GM23338 (cell line): ENCODE data around the gene MYOC. TPM values are rescaled to one million over a fixed set of nuclear protein-coding genes. Genes with fewer than 3 reads are reported as not detected.

Source experiments
- ATAC-seq: fragments of 200-7000 bp; cut with Tn5 transposase; 3 replicates; pipeline ENCODE4 v1.9.1; 2020
- DNase-seq: peaks from one replicate; pipeline ENCODE4 v3.0.0-alpha.2; 2015; ENCODE audit warnings: low spot score
- H2AFZ ChIP-seq: fragments of 200-600 bp; sonication (generic); 2 replicates; pipeline ENCODE4 v1.8.0; 2016; ENCODE audit warnings: antibody characterized with exemption, mild to moderate bottlenecking, moderate library complexity
- H3F3A ChIP-seq: fragments of 200-600 bp; sonication (generic); replicated peaks from 2 replicates; pipeline ENCODE4 v1.8.0; 2017; ENCODE audit warnings: antibody characterized with exemption, mixed run types, low read depth
- H3K27ac ChIP-seq: fragments of 200-600 bp; sonication (generic); 2 replicates; pipeline ENCODE4 v1.6.1; 2016; ENCODE audit warnings: low read depth
- H3K27me3 ChIP-seq: fragments of 200-600 bp; sonication (generic); 2 replicates; pipeline ENCODE4 v1.8.0; 2016; ENCODE audit warnings: mild to moderate bottlenecking, mixed run types, moderate library complexity; ENCODE audit not compliant: insufficient read depth
- H3K36me3 ChIP-seq: fragments of 200-600 bp; sonication (generic); 2 replicates; pipeline ENCODE4 v1.8.0; 2016; ENCODE audit warnings: mild to moderate bottlenecking; ENCODE audit not compliant: insufficient read depth
- H3K4me1 ChIP-seq: fragments of 200-600 bp; sonication (generic); 2 replicates; pipeline ENCODE4 v1.8.0; 2016; ENCODE audit warnings: mild to moderate bottlenecking, moderate library complexity; ENCODE audit not compliant: insufficient read depth
- H3K4me2 ChIP-seq: fragments of 200-600 bp; sonication (generic); 2 replicates; pipeline ENCODE4 v1.7.1; 2017; ENCODE audit warnings: mixed run types
- H3K4me3 ChIP-seq: fragments of 200-600 bp; sonication (generic); 2 replicates; pipeline ENCODE4 v1.6.1; 2016; ENCODE audit warnings: mixed run types
- H3K79me2 ChIP-seq: fragments of 200-600 bp; sonication (generic); replicated peaks from 2 replicates; pipeline ENCODE4 v1.8.0; 2017; ENCODE audit warnings: mild to moderate bottlenecking; ENCODE audit not compliant: insufficient read depth
- H3K9me2 ChIP-seq: fragments of 200-600 bp; sonication (generic); 2 replicates; pipeline ENCODE4 v1.8.0; 2017; ENCODE audit not compliant: insufficient read depth
- H4K20me1 ChIP-seq: fragments of 200-600 bp; sonication (generic); replicated peaks from 2 replicates; pipeline ENCODE4 v1.8.0; 2017; ENCODE audit warnings: mild to moderate bottlenecking; ENCODE audit not compliant: insufficient read depth
- H3K27ac Mint-ChIP-seq: 2 replicates; pipeline ENCODE4 v1.8.0; 2020; ENCODE audit warnings: inconsistent platforms, mild to moderate bottlenecking, moderate library complexity, mixed read lengths
- H3K27me3 Mint-ChIP-seq: 3 replicates; pipeline ENCODE4 v1.8.0; 2022; ENCODE audit warnings: low read depth, mild to moderate bottlenecking, moderate library complexity, mixed read lengths, inconsistent platforms; ENCODE audit not compliant: insufficient read depth, poor library complexity
- H3K36me3 Mint-ChIP-seq: 3 replicates; pipeline ENCODE4 v1.8.0; 2021; ENCODE audit warnings: low read depth, mild to moderate bottlenecking, inconsistent platforms, moderate library complexity, mixed read lengths
- H3K4me1 Mint-ChIP-seq: 3 replicates; pipeline ENCODE4 v1.8.0; 2020; ENCODE audit warnings: mild to moderate bottlenecking, inconsistent platforms, mixed read lengths
- H3K4me3 Mint-ChIP-seq: 3 replicates; pipeline ENCODE4 v1.8.0; 2021; ENCODE audit warnings: moderate library complexity, mild to moderate bottlenecking, inconsistent platforms, mixed read lengths
- H3K9me3 Mint-ChIP-seq: 3 replicates; pipeline ENCODE4 v1.8.0; 2020; ENCODE audit warnings: moderate library complexity, mild to moderate bottlenecking, inconsistent platforms, mixed read lengths
- CREB1 ChIP-seq: fragments of 250-450 bp; sonication (Bioruptor Pico); IDR thresholded peaks from 2 replicates; pipeline ENCODE4 v1.5.0; 2020; ENCODE audit warnings: low read depth, mild to moderate bottlenecking, moderate library complexity
- CTCF ChIP-seq, 2 experiments: fragments of 200-600 bp in 1 of 2; sonication (generic) in 1 of 2; conservative IDR thresholded peaks; 2 replicates each; pipeline versions ENCODE4 v1.5.1 to v1.6.1; 2016 to 2017; ENCODE audit warnings: antibody characterized with exemption in 2 of 2, low read depth in 2 of 2, mild to moderate bottlenecking in 2 of 2, moderate library complexity in 1 of 2
- ETS1 ChIP-seq: IDR thresholded peaks from 2 replicates; pipeline ENCODE4 v1.6.1; 2016; ENCODE audit warnings: antibody characterized with exemption
- EZH2 ChIP-seq: fragments of 200-600 bp; sonication (generic); IDR thresholded peaks from one replicate; pipeline ENCODE4 v1.8.0; 2017; ENCODE audit warnings: antibody characterized with exemption, mild to moderate bottlenecking, low read depth; ENCODE audit not compliant: unreplicated experiment
- EZH2phosphoT487 ChIP-seq: fragments of 200-600 bp; sonication (generic); IDR thresholded peaks from one replicate; pipeline ENCODE4 v1.8.1; 2018; ENCODE audit warnings: antibody characterized with exemption; ENCODE audit not compliant: unreplicated experiment
- NANOG ChIP-seq: IDR thresholded peaks from 2 replicates; pipeline ENCODE4 v1.6.1; 2016; ENCODE audit warnings: antibody characterized with exemption, borderline replicate concordance
- POLR2AphosphoS5 ChIP-seq: IDR thresholded peaks from 2 replicates; pipeline ENCODE4 v1.6.1; 2016; ENCODE audit warnings: antibody characterized with exemption, low read depth
- REST ChIP-seq: IDR thresholded peaks from one replicate; pipeline ENCODE4 v1.6.1; 2018; ENCODE audit warnings: antibody characterized with exemption; ENCODE audit not compliant: unreplicated experiment
- STAT1 ChIP-seq: IDR thresholded peaks from one replicate; pipeline ENCODE4 v1.6.1; 2016; ENCODE audit warnings: antibody characterized with exemption; ENCODE audit not compliant: unreplicated experiment
- ZNF114 ChIP-seq: fragments of 250-450 bp; sonication (Bioruptor Pico); IDR thresholded peaks from 2 replicates; pipeline ENCODE4 v1.5.0; 2020; ENCODE audit warnings: mild to moderate bottlenecking, moderate library complexity
- ZNF331 ChIP-seq: fragments of 250-450 bp; sonication (Bioruptor Pico); IDR thresholded peaks from 2 replicates; pipeline ENCODE4 v1.5.0; 2020; ENCODE audit warnings: low read depth, mild to moderate bottlenecking, moderate library complexity
- polyA plus RNA-seq: library from polyadenylated mRNA; unstranded; fragments of >200 nt; fragmentation: Nextera tagmentation; extraction: Ambion mirVana; gene quantifications from 2 replicates; pipeline ENCODE4 v1.2.1, GENCODE V29; 2016
- total RNA-seq: library from RNA; depleted of rRNA; stranded (reverse); fragments of >200 nt; shearing (Covaris generic); gene quantifications from 2 replicates; pipeline ENCODE4 v1.2.3, GENCODE V29; 2014

MYOC gene
- total and polyA plus RNA-seq, 2 experiments from 2014 or later: not detected

- TF ChIP-seq REST (no peak), ZNF331 (CRISPR knock-in tag) (no peak), STAT1 (no peak), POLR2AphosphoS5 (no peak), EZH2 (no peak), ZNF114 (CRISPR knock-in tag) (no peak), NANOG (no peak), CREB1 (CRISPR knock-in tag) (no peak), CTCF (conservative IDR thresholded peaks at IDR 0.05; ENCODE audit: low read depth in 2 of 2) (no peak)
Observed at GRCh38 chr1:171663854-171664575, 11.5 kb upstream of the MYOC start (continued).

GRCh38 chr1:171663036-171663853 lies 10.8 kb upstream of the MYOC start:
- no peak for DNase-seq
- TF ChIP-seq EZH2 (no peak), EZH2phosphoT487 (no peak), ZNF331 (CRISPR knock-in tag) (no peak), ETS1 (no peak), CREB1 (CRISPR knock-in tag) (no peak), REST (no peak), ZNF114 (CRISPR knock-in tag) (no peak), NANOG (no peak)

More at GRCh38 chr1:171663036-171663853, 10.8 kb upstream of the MYOC start:
- Histone ChIP-seq H3K27ac (no peak overlapping the region), H3K27me3 (no peaks in the 10 kb centered on the region), H2AFZ (peak overlapping the region; percentile 11; the same call in 1 of the 2 replicates), H3F3A (no peaks in the 10 kb centered on the region), H3K79me2 (no peaks in the 10 kb centered on the region), H3K4me1 (peaks cover 4% of the 10 kb centered on the region; the same call in 1 of the 2 replicates), H3K4me3 (no peak overlapping the region), H3K36me3 (no peaks in the 10 kb centered on the region), H3K9me2 (no peaks in the 10 kb centered on the region), H3K4me2 (no peak overlapping the region), H4K20me1 (no peaks in the 10 kb centered on the region)
- H3K36me3 Mint-ChIP-seq: no peaks in the 10 kb centered on the region
- no peak overlapping the region for H3K27ac Mint-ChIP-seq
- no peak overlapping the region for H3K4me3 Mint-ChIP-seq
- no peaks in the 10 kb centered on the region for H3K9me3 Mint-ChIP-seq
- no peaks in the 10 kb centered on the region for H3K27me3 Mint-ChIP-seq
- ATAC-seq: no peak
- H3K4me1 Mint-ChIP-seq: peaks cover 12% of the 10 kb centered on the region
